Measurements from ENCODE around the gene DNAJC16.

DNA sequence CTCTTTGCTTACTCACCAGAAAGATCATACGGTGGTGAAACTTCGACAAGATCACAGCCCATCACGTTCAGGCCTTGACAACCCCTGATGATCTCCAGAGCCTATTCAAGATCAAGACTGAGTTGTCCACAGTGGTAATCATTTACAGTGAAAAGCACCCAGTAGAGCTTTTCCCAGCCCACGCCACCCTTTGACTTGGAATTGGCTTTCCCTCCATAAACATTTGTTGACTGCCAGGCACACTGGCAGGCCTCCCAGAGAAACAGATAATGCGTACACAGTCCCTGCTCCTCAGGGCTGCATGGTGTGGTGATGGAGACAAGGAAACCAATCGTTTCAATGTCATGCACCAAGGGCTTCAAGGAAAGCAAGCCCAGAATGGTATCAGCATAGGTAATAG lies 48.1 kb downstream of the DNAJC16 start:
- TF ChIP-seq, protein P1, sequence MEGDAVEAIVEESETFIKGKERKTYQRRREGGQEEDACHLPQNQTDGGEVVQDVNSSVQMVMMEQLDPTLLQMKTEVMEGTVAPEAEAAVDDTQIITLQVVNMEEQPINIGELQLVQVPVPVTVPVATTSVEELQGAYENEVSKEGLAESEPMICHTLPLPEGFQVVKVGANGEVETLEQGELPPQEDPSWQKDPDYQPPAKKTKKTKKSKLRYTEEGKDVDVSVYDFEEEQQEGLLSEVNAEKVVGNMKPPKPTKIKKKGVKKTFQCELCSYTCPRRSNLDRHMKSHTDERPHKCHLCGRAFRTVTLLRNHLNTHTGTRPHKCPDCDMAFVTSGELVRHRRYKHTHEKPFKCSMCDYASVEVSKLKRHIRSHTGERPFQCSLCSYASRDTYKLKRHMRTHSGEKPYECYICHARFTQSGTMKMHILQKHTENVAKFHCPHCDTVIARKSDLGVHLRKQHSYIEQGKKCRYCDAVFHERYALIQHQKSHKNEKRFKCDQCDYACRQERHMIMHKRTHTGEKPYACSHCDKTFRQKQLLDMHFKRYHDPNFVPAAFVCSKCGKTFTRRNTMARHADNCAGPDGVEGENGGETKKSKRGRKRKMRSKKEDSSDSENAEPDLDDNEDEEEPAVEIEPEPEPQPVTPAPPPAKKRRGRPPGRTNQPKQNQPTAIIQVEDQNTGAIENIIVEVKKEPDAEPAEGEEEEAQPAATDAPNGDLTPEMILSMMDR (IDR thresholded peaks at IDR 0.05), result no peak
- TF ChIP-seq POLR2AphosphoS5 (IDR thresholded peaks at IDR 0.05), result no peak
- TF ChIP-seq POLR2A (IDR thresholded peaks at IDR 0.05), result no peak
- TF ChIP-seq EP300 (IDR thresholded peaks at IDR 0.05; ENCODE audit: low read depth), result no peak
